MV-4-11 (cell line): ENCODE data around the gene MKLN1.
"Not testable (repeated sequence)": the region's sequence is repeated elsewhere in the genome, so short reads cannot be mapped to it uniquely, and the experiment has no call there.

ENCODE experiments used
- DNase-seq: peaks from one replicate; lab custom pipeline; 2025; lab: John Stamatoyannopoulos, UW

MKLN1 gene

GRCh38 chr7:131312838-131313237 is 14.8 kb upstream of the MKLN1 start:
- no peak for DNase-seq

- no peak for DNase-seq
Measured at GRCh38 chr7:131320603-131321002, 7.1 kb upstream of the MKLN1 start.

- DNase-seq = peak; percentile 12
Measured at GRCh38 chr7:131321656-131322055, 6.0 kb upstream of the MKLN1 start.

GRCh38 chr7:131322061-131322460 is 5.6 kb upstream of the MKLN1 start:
- DNase-seq = no peak

- DNase-seq = no peak
Measured at GRCh38 chr7:131322861-131323260, 4.8 kb upstream of the MKLN1 start.

GRCh38 chr7:131325179-131325840 is 2.4 kb upstream of the MKLN1 start:
- no peak for DNase-seq

- DNase-seq = no peak
Measured at GRCh38 chr7:131326576-131326975, 1.1 kb upstream of the MKLN1 start.

- DNase-seq = peak; percentile 53
Measured at GRCh38 chr7:131327049-131327625, 539 bp upstream of the MKLN1 start.

- no peak for DNase-seq
Measured at GRCh38 chr7:131328377-131329175, 900 bp downstream of the MKLN1 start.

GRCh38 chr7:131329176-131329570 is 1.5 kb downstream of the MKLN1 start:
- no peak for DNase-seq

GRCh38 chr7:131330299-131330698 is 2.6 kb downstream of the MKLN1 start:
- no peak for DNase-seq

- no peak for DNase-seq
Measured at GRCh38 chr7:131331806-131332205, 4.1 kb downstream of the MKLN1 start.

- not testable (repeated sequence) for DNase-seq
Measured at GRCh38 chr7:131332729-131333128, 5.1 kb downstream of the MKLN1 start.

GRCh38 chr7:131335639-131336381 is 8.1 kb downstream of the MKLN1 start:
- no peak for DNase-seq

GRCh38 chr7:131336956-131337355 is 9.3 kb downstream of the MKLN1 start:
- DNase-seq = peak; percentile 10

- no peak for DNase-seq
Measured at GRCh38 chr7:131338173-131338572, 10.5 kb downstream of the MKLN1 start.

- no peak for DNase-seq
Measured at GRCh38 chr7:131338691-131339390, 11.2 kb downstream of the MKLN1 start.

- DNase-seq = no peak
Measured at GRCh38 chr7:131341690-131342089, 14.0 kb downstream of the MKLN1 start.

GRCh38 chr7:131342864-131343442 is 15.3 kb downstream of the MKLN1 start:
- DNase-seq = peak; percentile 70

- no peak for DNase-seq
Measured at GRCh38 chr7:131346885-131347592, 19.4 kb downstream of the MKLN1 start.

GRCh38 chr7:131352032-131352431 is 24.4 kb downstream of the MKLN1 start:
- no peak for DNase-seq
